ENCODE results near the gene BMI1. TPM values are rescaled to one million over a fixed set of nuclear protein-coding genes. Genes with fewer than 3 reads are reported as not detected.

Gene BMI1
- total RNA-seq, 3 donors from 2014 or later (not counting 1 experiment from before 2014, with no cell fraction given) = 60.5 to 69.8 (median 66.4) TPM

DNA sequence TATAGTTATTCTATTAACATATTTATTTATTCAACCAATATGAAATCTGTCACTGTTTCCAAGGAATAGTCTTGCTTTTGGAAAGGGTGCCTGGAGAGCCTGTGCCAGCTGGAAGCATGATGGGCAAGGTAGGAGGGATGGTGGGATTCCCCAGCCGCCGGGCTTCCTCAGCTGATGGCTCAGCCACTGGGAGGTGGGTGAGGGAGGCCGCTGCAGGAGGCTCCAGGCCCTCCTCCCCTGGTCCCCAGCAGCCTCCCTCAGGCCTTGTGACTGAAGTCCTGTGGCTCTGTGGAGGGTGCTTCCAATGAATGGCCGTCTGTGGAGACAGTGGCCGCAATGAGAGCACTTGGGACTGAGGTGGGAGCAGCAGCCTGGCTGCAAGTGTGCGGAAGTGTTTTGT lies 51.4 kb downstream of the BMI1 start:
- H3K27ac Mint-ChIP-seq = no peak overlapping the region
- intact Hi-C loops (cut with micrococcal nuclease) = no loop called here
- WGBS (ENCODE audit: insufficient coverage) = 91% methylated on average over 6 of the region's 6 CpGs

DNA sequence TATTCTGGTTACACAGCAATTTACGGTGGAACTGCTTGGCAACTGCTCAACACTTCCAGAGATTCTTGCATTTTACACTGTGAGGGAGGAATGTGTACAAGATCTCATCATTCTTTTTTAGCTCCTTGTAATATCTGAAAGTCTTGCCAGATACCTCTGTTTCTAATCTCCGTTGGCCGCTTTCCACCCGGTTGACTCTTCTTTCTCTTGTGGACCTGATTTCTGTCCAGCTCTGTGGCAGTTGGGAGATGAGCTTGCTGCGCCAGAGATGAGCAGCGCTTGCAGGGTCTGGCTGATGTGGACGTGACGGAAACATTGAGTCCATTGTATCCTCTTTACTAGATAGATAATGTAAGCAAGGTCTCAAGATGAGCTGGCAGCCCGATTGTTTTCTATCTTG lies 52.0 kb downstream of the BMI1 start:
- ATAC-seq = no peak
- intact Hi-C loops (cut with micrococcal nuclease) = no loop called here
- DNase-seq = no peak
- H3K4me3 Mint-ChIP-seq = no peak overlapping the region
- H3K4me1 ChIP-seq (ENCODE audit: control insufficient read depth, insufficient read depth, low read length) = no peaks in the 10 kb centered on the region
- no peaks in the 10 kb centered on the region for H3K36me3 Mint-ChIP-seq
- H3K36me3 ChIP-seq (ENCODE audit: control insufficient read depth, insufficient read depth, low read length) = no peaks in the 10 kb centered on the region
- no peak overlapping the region for H3K27ac Mint-ChIP-seq
- no peaks in the 10 kb centered on the region for H3K27me3 ChIP-seq (ENCODE audit: control insufficient read depth, insufficient read depth, low read length)
- H3K9me3 ChIP-seq (ENCODE audit: control insufficient read depth, insufficient read depth, low read length) = no peaks in the 10 kb centered on the region
- H3K27ac ChIP-seq (ENCODE audit: low read length) = no peak overlapping the region
- WGBS (ENCODE audit: insufficient coverage) = 97% methylated on average over 8 of the region's 9 CpGs
- no peaks in the 10 kb centered on the region for H3K9me3 Mint-ChIP-seq
- H3K27me3 Mint-ChIP-seq (ENCODE audit: low read depth in 2 of 2) = peaks cover 0 to 13% of the 10 kb centered on the region in 2 donors
- no peak overlapping the region for H3K4me3 ChIP-seq (ENCODE audit: low read length)
- TF ChIP-seq CTCF (IDR thresholded peaks at IDR 0.05) = no peak
- H3K4me1 Mint-ChIP-seq = peaks cover under 1 to 1% of the 10 kb centered on the region in 2 donors

More for the DNA sequence above, 51.4 kb downstream of the BMI1 start:
- Mint-ChIP-seq H3K27me3 (ENCODE audit: low read depth in 2 of 2) (peaks cover 0 to 13% of the 10 kb centered on the region in 2 donors), H3K36me3 (no peaks in the 10 kb centered on the region), H3K9me3 (no peaks in the 10 kb centered on the region), H3K4me1 (peaks cover 6% of the 10 kb centered on the region in 2 donors), H3K4me3 (no peak overlapping the region)
- no peak overlapping the region for H3K27ac ChIP-seq (ENCODE audit: low read length)
- no peak overlapping the region for H3K4me3 ChIP-seq (ENCODE audit: low read length)
- no peak for TF ChIP-seq CTCF (IDR thresholded peaks at IDR 0.05)
- DNase-seq = no peak
- H3K4me1 ChIP-seq (ENCODE audit: control insufficient read depth, insufficient read depth, low read length) = no peaks in the 10 kb centered on the region
- no peak for ATAC-seq
- no peaks in the 10 kb centered on the region for H3K27me3 ChIP-seq (ENCODE audit: control insufficient read depth, insufficient read depth, low read length)
- H3K9me3 ChIP-seq (ENCODE audit: control insufficient read depth, insufficient read depth, low read length) = no peaks in the 10 kb centered on the region
- H3K36me3 ChIP-seq (ENCODE audit: control insufficient read depth, insufficient read depth, low read length) = no peaks in the 10 kb centered on the region

DNA sequence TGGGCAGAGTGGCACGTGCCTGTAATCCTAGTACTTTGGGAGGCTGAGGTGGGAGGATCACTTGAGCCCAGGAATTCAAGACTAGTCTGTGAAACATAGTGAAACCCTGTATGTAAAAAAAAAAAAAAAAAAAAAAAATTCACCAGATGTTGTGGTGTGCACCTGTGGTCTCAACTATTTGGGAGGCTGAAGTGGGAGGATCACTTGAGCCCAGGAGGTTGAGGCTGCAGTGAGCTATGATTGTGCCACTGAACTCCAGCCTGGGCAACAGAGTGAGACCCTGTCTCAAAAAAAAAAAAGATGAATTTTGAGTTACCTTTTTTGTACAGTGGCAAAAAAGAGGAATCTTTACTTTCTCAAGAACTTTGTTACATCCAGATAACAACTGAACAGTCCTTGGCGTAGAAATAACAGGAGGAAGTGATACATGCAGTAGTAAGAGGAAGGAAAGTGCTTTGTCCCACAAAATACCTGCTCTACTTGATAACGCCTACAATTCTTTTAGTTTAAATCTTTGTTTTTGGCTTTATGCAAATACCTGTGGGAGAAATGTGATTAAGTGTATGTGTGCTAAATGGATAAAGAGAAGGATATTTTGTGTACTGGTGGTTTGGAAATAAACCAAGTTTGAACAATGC lies 53.7 kb downstream of the BMI1 start:
- no peak for ATAC-seq
- no peaks in the 10 kb centered on the region for H3K4me1 Mint-ChIP-seq
- Histone ChIP-seq H3K27me3 (ENCODE audit: control insufficient read depth, insufficient read depth, low read length) (no peaks in the 10 kb centered on the region), H3K36me3 (ENCODE audit: control insufficient read depth, insufficient read depth, low read length) (no peaks in the 10 kb centered on the region), H3K4me3 (ENCODE audit: low read length) (no peak overlapping the region), H3K27ac (ENCODE audit: low read length) (no peak overlapping the region), H3K4me1 (ENCODE audit: control insufficient read depth, insufficient read depth, low read length) (no peaks in the 10 kb centered on the region), H3K9me3 (ENCODE audit: control insufficient read depth, insufficient read depth, low read length) (no peaks in the 10 kb centered on the region)
- intact Hi-C loops (cut with micrococcal nuclease) = no loop called here
- no peak overlapping the region for H3K4me3 Mint-ChIP-seq
- 57% methylated on average over 2 of the region's 3 CpGs for WGBS (ENCODE audit: insufficient coverage)
- no peaks in the 10 kb centered on the region for H3K9me3 Mint-ChIP-seq
- no peak for DNase-seq
- peaks cover 3 to 13% of the 10 kb centered on the region in 2 donors for H3K27me3 Mint-ChIP-seq (ENCODE audit: low read depth in 2 of 2)
- H3K36me3 Mint-ChIP-seq = no peaks in the 10 kb centered on the region
- no peak overlapping the region for H3K27ac Mint-ChIP-seq
- no peak for TF ChIP-seq CTCF (IDR thresholded peaks at IDR 0.05)

DNA sequence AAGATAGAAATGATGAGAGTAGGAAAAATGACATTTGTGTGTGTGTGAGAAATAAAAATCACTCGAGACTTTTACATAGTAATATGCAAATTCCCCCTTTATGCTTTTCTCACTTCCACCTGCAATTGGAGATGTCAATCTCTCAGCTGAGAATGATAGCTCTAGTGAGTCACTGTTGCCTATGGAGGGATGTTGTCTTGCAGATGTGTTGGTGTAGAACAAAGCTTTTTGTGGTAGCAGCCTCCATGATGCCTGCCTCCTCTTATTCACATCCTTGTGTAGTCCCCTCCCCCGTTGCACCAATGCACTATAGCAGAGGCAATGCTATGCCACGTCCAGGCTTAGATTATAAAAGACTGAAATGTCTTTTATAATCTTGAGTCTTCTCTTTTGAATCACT lies 58.2 kb downstream of the BMI1 start:
- Mint-ChIP-seq H3K27me3 (ENCODE audit: low read depth in 2 of 2) (peaks cover 10 to 15% of the 10 kb centered on the region in 2 donors), H3K4me1 (no peaks in the 10 kb centered on the region), H3K36me3 (no peaks in the 10 kb centered on the region), H3K4me3 (no peak overlapping the region), H3K27ac (no peak overlapping the region), H3K9me3 (no peaks in the 10 kb centered on the region)
- Histone ChIP-seq H3K4me1 (ENCODE audit: control insufficient read depth, insufficient read depth, low read length) (no peaks in the 10 kb centered on the region), H3K9me3 (ENCODE audit: control insufficient read depth, insufficient read depth, low read length) (no peaks in the 10 kb centered on the region), H3K27me3 (ENCODE audit: control insufficient read depth, insufficient read depth, low read length) (no peaks in the 10 kb centered on the region), H3K27ac (ENCODE audit: low read length) (no peak overlapping the region), H3K4me3 (ENCODE audit: low read length) (no peak overlapping the region), H3K36me3 (ENCODE audit: control insufficient read depth, insufficient read depth, low read length) (no peaks in the 10 kb centered on the region)
- WGBS (ENCODE audit: insufficient coverage) = 72% methylated on average over 2 of the region's 3 CpGs
- ATAC-seq (no peak), DNase-seq (no peak)
- TF ChIP-seq CTCF (IDR thresholded peaks at IDR 0.05) = no peak
- intact Hi-C loops (cut with micrococcal nuclease) = no loop called here
